GM12891 (cell line): ENCODE results near the gene ELP6.
"Not testable (repeated sequence)": the region's sequence is repeated elsewhere in the genome, so short reads cannot be mapped to it uniquely, and the experiment has no call there.

ENCODE experiments used
- DNase-seq: peaks from one replicate; pipeline ENCODE4 v3.0.0; 2011; ENCODE audit warnings: low spot score; ENCODE audit not compliant: insufficient read length
- FAIRE-seq: peaks from 2 replicates; lab custom pipeline; 2011; peaks lifted over from hg19 to GRCh38; lab: Jason Lieb, UNC
- PAX5 ChIP-seq: IDR thresholded peaks from 2 replicates; pipeline ENCODE4 v1.6.1; 2011; ENCODE audit warnings: low read length, moderate library complexity, mild to moderate bottlenecking; ENCODE audit not compliant: insufficient read depth, severe bottlenecking
- POLR2A ChIP-seq: IDR thresholded peaks from 2 replicates; pipeline ENCODE4 v1.6.1; 2011; ENCODE audit warnings: low read depth, low read length, control low read depth
- POLR2AphosphoS5 ChIP-seq: IDR thresholded peaks from 2 replicates; pipeline ENCODE4 v1.6.1; 2011; ENCODE audit warnings: low read depth, low read length, control low read depth
- POU2F2 ChIP-seq: IDR thresholded peaks from 2 replicates; pipeline ENCODE4 v1.6.1; 2011; ENCODE audit warnings: low read depth, mild to moderate bottlenecking, control low read depth, low read length, moderate library complexity
- SPI1 ChIP-seq: IDR thresholded peaks from 2 replicates; pipeline ENCODE4 v1.6.1; 2011; ENCODE audit warnings: low read depth, low read length, control low read depth
- TAF1 ChIP-seq: IDR thresholded peaks from 2 replicates; pipeline ENCODE4 v1.6.1; 2011; ENCODE audit warnings: low read depth, low read length, control low read depth

The ELP6 gene

GRCh38 chr3:47504113-47504512 lies 9.4 kb downstream of the ELP6 start:
- DNase-seq (no peak), FAIRE-seq (no peak)
- no peak for TF ChIP-seq POLR2A
- no peak for TF ChIP-seq SPI1
- TF ChIP-seq TAF1: no peak
- TF ChIP-seq POU2F2: no peak
- TF ChIP-seq POLR2AphosphoS5: no peak
- no peak for TF ChIP-seq PAX5

GRCh38 chr3:47503033-47503432 lies 10.5 kb downstream of the ELP6 start:
- DNase-seq (no peak), FAIRE-seq (no peak)
- no peak for TF ChIP-seq POLR2AphosphoS5

GRCh38 chr3:47496892-47497291 lies 16.6 kb downstream of the ELP6 start:
- no peak for DNase-seq
- FAIRE-seq: no peak
- TF ChIP-seq TAF1 (no peak), SPI1 (no peak), POU2F2 (no peak)

GRCh38 chr3:47495886-47496285 lies 17.6 kb downstream of the ELP6 start:
- TF ChIP-seq POLR2AphosphoS5: no peak
- no peak for TF ChIP-seq TAF1
- TF ChIP-seq POLR2A: no peak
- DNase-seq: no peak
- no peak for FAIRE-seq

- TF ChIP-seq POLR2AphosphoS5 (no peak), POU2F2 (no peak)
- DNase-seq (no peak), FAIRE-seq (no peak)
Measured at GRCh38 chr3:47495111-47495510, 18.4 kb downstream of the ELP6 start.

GRCh38 chr3:47491777-47492176 lies 21.7 kb downstream of the ELP6 start:
- FAIRE-seq (no peak), DNase-seq (no peak)

GRCh38 chr3:47491186-47491585 lies 22.3 kb downstream of the ELP6 start:
- DNase-seq (no peak), FAIRE-seq (no peak)
- TF ChIP-seq SPI1 (no peak), TAF1 (no peak), PAX5 (no peak), POLR2AphosphoS5 (no peak), POLR2A (no peak), POU2F2 (no peak)

More at GRCh38 chr3:47491777-47492176, 21.7 kb downstream of the ELP6 start:
- TF ChIP-seq PAX5 (no peak), TAF1 (no peak), POU2F2 (no peak), POLR2AphosphoS5 (no peak), POLR2A (no peak), SPI1 (no peak)

- DNase-seq (no peak), FAIRE-seq (no peak)
- TF ChIP-seq TAF1 (no peak), POLR2A (no peak), PAX5 (no peak), SPI1 (no peak), POLR2AphosphoS5 (no peak), POU2F2 (no peak)
Measured at GRCh38 chr3:47487265-47487664, 26.2 kb downstream of the ELP6 start.

- FAIRE-seq (no peak), DNase-seq (no peak)
- TF ChIP-seq TAF1 (no peak), POLR2AphosphoS5 (no peak), POLR2A (no peak), SPI1 (no peak), POU2F2 (no peak), PAX5 (no peak)
Measured at GRCh38 chr3:47485812-47486211, 27.7 kb downstream of the ELP6 start.

- FAIRE-seq (no peak), DNase-seq (no peak)
- TF ChIP-seq POU2F2 (no peak), POLR2AphosphoS5 (no peak), POLR2A (no peak), TAF1 (no peak), SPI1 (no peak), PAX5 (no peak)
Measured at GRCh38 chr3:47482366-47482765, 31.1 kb downstream of the ELP6 start.

- not testable (repeated sequence) for DNase-seq, FAIRE-seq
Measured at GRCh38 chr3:47481763-47482162, 31.7 kb downstream of the ELP6 start.

GRCh38 chr3:47480267-47480666 lies 33.2 kb downstream of the ELP6 start:
- not testable (repeated sequence) for DNase-seq, FAIRE-seq
